BJ (cell line): ENCODE data around the gene RPL41. TPM values are rescaled to one million over a fixed set of nuclear protein-coding genes. Genes with fewer than 3 reads are reported as not detected.
"Not testable (repeated sequence)": the region's sequence is repeated elsewhere in the genome, so short reads cannot be mapped to it uniquely, and the experiment has no call there.

ENCODE experiments used
- CTCF ChIA-PET: fragments of 350-600 bp; formaldehyde crosslinking; extraction: SDS; loops from one replicate; lab custom pipeline; 2021; ENCODE audit warnings: antibody characterized with exemption, inconsistent platforms; lab: Yijun Ruan, JAX
- POLR2A ChIA-PET: fragments of 300-600 bp; sonication (Branson Sonifier 250); formaldehyde crosslinking; extraction: SDS; loops from one replicate; lab custom pipeline; 2021; ENCODE audit warnings: antibody characterized with exemption; lab: Charles Lee
- DNase-seq: peaks from one replicate; pipeline ENCODE4 v3.0.0-alpha.2; 2011; ENCODE audit warnings: low read depth
- H3K27me3 ChIP-seq: 2 replicates; pipeline ENCODE4 v1.6.0; 2011; ENCODE audit warnings: low read length; ENCODE audit not compliant: control insufficient read depth, insufficient read depth
- H3K36me3 ChIP-seq: 2 replicates; pipeline ENCODE4 v1.5.1; 2011; ENCODE audit warnings: low read length; ENCODE audit not compliant: control insufficient read depth, insufficient read depth
- H3K4me3 ChIP-seq: 2 replicates; pipeline ENCODE4 v1.5.1; 2011; ENCODE audit warnings: low read depth, mild to moderate bottlenecking, control low read depth, low read length
- polyA plus RNA-seq: library from polyadenylated mRNA; depleted of rRNA; stranded (reverse); fragments of >200 nt; gene quantifications from 2 replicates; pipeline ENCODE4 v1.2.3, GENCODE V29; 2011
- TF ChIP-seq, protein P1 (sequence below): IDR thresholded peaks from 2 replicates; pipeline ENCODE4 v1.5.1; 2011; ENCODE audit warnings: low read depth, mild to moderate bottlenecking, control low read depth, inconsistent platforms, low read length, moderate library complexity; ENCODE audit not compliant: insufficient read depth

The RPL41 gene
- polyA plus RNA-seq, 1 experiment, result 5,645 TPM

DNA sequence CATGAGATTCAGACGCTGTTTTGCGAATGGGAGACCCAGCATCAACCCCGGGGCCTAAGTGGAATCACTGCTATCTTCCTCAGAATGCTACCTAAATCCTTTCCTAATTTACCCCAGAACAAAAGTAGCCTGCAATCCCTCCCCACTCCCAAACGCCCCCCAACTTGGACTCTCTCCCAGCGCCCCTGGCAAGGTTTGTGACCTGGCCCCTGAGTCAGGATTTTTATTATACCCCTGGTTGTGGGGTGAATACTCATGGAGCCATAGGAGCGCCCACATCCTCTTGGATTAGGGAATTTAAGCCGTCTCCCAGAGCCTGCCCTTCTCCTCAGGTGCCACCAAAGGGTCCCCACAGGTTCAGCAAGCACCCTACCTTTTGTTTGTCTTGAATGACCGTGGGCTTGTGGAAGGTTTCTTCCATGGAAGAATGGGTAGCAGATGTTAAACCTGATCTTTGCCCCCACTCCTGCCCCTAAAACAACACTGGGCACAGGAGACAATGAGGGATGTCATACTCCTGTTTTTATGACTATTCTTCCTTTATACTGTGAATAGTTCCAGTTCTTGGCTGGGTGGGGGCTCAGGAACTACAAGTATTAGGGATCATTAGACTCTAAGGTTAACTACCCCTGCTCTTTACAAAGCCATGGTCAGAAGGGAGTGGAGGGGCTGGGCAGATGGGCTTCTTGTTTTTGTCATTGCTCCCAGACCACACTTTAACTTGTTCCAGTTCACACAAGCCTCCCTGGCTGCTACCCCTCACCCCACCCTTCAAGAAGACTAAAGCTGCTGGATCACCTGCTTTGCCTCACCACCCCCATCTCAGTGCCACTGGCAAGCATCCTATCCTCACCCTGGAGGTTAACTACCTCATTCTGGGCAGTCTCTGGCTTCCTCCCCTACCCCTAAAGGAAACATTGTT lies 36.6 kb downstream of the RPL41 start:
- H3K4me3 ChIP-seq, result peak overlapping the region; percentile 57
- H3K27me3 ChIP-seq, result no peaks in the 10 kb centered on the region
- ChIA-PET CTCF (no interaction called here), POLR2A (no interaction called here)
- peaks cover 2% of the 10 kb centered on the region; the same call in 1 of the 2 replicates for H3K36me3 ChIP-seq
- TF ChIP-seq, protein P1, sequence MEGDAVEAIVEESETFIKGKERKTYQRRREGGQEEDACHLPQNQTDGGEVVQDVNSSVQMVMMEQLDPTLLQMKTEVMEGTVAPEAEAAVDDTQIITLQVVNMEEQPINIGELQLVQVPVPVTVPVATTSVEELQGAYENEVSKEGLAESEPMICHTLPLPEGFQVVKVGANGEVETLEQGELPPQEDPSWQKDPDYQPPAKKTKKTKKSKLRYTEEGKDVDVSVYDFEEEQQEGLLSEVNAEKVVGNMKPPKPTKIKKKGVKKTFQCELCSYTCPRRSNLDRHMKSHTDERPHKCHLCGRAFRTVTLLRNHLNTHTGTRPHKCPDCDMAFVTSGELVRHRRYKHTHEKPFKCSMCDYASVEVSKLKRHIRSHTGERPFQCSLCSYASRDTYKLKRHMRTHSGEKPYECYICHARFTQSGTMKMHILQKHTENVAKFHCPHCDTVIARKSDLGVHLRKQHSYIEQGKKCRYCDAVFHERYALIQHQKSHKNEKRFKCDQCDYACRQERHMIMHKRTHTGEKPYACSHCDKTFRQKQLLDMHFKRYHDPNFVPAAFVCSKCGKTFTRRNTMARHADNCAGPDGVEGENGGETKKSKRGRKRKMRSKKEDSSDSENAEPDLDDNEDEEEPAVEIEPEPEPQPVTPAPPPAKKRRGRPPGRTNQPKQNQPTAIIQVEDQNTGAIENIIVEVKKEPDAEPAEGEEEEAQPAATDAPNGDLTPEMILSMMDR, result no peak
- DNase-seq, result no peak

DNA sequence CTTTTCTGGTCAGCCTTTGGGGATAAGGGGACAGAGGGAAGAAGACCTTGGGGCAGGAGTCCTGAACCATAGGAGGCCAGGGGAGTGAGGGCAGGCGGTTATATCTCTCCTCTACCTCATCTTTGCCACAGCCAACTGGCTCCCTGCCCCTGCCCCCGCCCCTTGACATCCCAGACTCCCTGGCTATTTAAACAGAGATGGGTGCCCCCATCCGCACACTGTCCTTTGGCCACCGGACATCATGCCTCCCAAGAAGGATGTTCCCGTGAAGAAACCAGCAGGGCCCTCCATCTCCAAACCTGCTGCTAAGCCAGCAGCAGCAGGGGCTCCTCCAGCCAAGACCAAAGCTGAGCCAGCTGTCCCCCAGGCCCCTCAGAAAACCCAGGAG lies 37.2 kb downstream of the RPL41 start:
- no peaks in the 10 kb centered on the region for H3K27me3 ChIP-seq
- TF ChIP-seq, protein P1, result no peak
- no peak for DNase-seq
- ChIA-PET POLR2A (no interaction called here), CTCF (interaction anchor here (1.8 kb wide), 1 partner anchor 36 kb away, joined by 7 read pairs; the partner anchor contains the start of gene SMARCC2)
- H3K36me3 ChIP-seq, result peaks cover 2% of the 10 kb centered on the region; the same call in 1 of the 2 replicates
- H3K4me3 ChIP-seq, result no peak overlapping the region

DNA sequence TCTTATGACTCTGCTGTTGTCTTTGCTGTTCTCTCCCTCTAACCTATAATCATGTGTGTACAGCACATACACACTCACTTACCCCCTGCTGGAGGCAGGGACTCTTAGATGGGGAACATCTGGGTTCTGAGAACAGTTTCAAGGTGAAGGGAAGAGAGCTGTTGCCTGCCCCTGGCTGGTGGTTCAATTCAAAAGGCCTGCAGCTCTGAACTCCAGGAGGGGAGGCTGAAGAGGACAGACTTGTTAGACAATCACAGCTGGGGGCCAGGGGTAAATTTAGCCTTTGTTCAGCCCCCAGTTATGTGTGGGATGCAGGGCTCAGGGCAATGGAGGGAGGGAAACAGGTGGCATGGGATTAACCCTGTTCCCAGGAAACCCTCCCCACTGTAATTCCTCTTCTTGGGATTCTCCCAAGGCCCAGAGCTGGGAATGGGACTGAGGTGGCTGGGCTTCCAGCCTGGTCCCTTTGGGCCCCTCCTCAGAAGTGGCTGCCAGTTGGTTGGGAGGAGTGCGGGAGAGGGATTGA lies 37.9 kb downstream of the RPL41 start:
- TF ChIP-seq, protein P1, result no peak
- DNase-seq, result no peak
- ChIA-PET POLR2A (no interaction called here), CTCF (interaction anchor here (1.6 to 2.8 kb wide), 4 partner anchors 27 to 35 kb away, joined by 3 to 10 read pairs (median 7); partner anchors contain the start of genes ESYT1 and SMARCC2)
- no peak overlapping the region for H3K4me3 ChIP-seq
- peaks cover 2% of the 10 kb centered on the region; the same call in 1 of the 2 replicates for H3K36me3 ChIP-seq
- H3K27me3 ChIP-seq, result no peaks in the 10 kb centered on the region

DNA sequence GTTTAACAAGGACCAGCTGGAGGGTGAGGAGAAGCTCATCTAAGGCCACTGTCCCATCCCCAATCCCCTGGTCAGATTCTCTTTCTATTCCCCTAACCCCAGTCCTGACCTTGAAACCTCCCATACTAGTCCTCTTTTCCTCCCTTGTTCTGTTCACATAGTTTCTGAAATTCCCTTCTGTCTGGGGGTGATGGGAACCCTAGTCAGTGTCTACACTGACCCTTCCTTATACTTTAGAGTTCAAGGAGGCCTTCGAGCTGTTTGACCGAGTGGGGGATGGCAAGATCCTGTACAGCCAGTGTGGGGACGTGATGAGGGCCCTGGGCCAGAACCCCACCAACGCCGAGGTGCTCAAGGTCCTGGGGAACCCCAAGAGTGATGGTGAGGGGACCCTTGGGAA lies 38.4 kb downstream of the RPL41 start:
- DNase-seq, result no peak
- Histone ChIP-seq H3K27me3 (no peaks in the 10 kb centered on the region), H3K4me3 (no peak overlapping the region), H3K36me3 (peaks cover 5% of the 10 kb centered on the region)
- CTCF ChIA-PET, result interaction anchor here (1.6 to 2.8 kb wide), 4 partner anchors 28 to 35 kb away, joined by 3 to 10 read pairs (median 7); partner anchors contain the start of genes ESYT1 and SMARCC2
- TF ChIP-seq, protein P1, result no peak
- POLR2A ChIA-PET, result no interaction called here

DNA sequence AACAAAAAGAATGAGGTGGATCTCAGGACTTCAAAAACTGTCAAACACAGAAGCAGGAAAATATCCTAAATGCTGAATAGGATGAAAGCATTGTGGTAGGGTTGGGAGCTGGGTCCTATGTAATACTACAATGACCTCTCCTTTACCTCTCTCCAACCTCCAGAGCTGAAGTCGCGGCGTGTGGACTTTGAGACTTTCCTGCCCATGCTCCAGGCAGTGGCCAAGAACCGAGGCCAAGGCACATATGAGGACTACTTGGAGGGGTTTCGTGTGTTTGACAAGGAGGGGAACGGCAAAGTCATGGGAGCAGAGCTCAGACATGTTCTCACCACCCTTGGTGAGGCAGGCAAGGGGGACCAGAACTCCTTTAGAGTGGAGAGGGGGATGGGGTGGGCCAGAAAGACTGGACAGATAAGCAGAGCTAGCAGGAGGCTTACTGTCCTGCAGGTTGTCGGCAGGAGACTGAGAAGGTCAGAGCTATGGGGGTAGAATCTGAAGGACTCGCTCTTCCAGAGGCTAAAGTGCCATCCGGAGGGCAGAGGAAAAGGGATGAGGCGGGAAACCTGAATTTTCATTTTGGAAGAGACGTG lies 38.9 kb downstream of the RPL41 start:
- ChIA-PET POLR2A (no interaction called here), CTCF (interaction anchor here (1.6 to 2.8 kb wide), 4 partner anchors 28 to 36 kb away, joined by 3 to 10 read pairs (median 7); partner anchors contain the start of genes ESYT1 and SMARCC2)
- Histone ChIP-seq H3K36me3 (peaks cover 10% of the 10 kb centered on the region), H3K4me3 (no peak overlapping the region), H3K27me3 (no peaks in the 10 kb centered on the region)
- DNase-seq, result no peak
- TF ChIP-seq, protein P1, result no peak

DNA sequence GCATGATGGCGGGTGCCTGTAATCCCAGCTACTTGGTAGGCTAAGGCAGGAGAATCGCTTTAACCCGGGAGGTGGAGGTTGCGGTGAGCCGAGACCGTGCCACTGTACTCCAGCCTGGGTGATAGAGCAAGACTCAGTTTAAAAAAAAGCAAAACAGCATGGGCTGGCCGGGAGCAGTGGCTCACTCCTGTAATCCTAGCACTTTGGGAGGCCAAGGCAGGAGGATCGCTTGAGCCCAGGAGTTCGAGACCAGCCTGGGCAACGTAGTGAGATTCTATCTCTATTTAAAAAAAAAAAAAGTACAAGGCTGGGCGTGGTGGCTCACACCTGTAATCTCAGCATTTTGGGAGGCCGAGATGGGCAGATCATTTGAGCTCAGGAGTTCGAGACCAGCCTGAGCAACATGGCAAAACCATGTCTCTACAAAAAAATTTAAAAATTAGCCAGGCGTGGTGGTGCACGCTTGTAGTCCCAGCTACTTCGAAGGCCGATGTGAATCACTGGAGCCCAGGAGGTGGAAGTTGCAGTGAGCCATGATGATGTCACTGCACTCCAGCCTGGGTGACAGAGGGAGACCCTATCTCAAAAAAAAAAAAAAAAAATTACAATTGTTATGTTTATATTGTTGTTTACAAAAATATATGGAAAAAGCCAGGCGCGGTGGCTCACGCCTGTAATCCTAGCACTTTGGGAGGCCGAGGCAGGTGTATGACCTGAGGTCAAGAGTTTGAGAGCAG lies 40.2 kb downstream of the RPL41 start:
- POLR2A ChIA-PET, DNase-seq, H3K27me3 ChIP-seq: not testable (repeated sequence)
- Histone ChIP-seq H3K36me3 (peaks cover 21% of the 10 kb centered on the region), H3K4me3 (peak overlapping the region; percentile 64; the same call in 1 of the 2 replicates)
- CTCF ChIA-PET, result interaction anchor here (0.6 to 2.8 kb wide), 3 partner anchors 30 to 67 kb away, joined by 3 to 10 read pairs (median 4); partner anchors contain the start of genes ESYT1 and SMARCC2
